SK-N-SH treated with all-trans-retinoic acid at 6 μM for 48 hours (cell line): ENCODE measurements around the gene SRA1.

Source experiments
- ARNTL ChIP-seq: fragments of 450-650 bp; formaldehyde crosslinking; IDR thresholded peaks from 2 replicates; pipeline ENCODE4 v1.5.0; 2020; ENCODE audit warnings: low read depth, mild to moderate bottlenecking, moderate library complexity, borderline replicate concordance
- CREB5 ChIP-seq: fragments of 250-450 bp; sonication (Bioruptor Pico); IDR thresholded peaks from 2 replicates; pipeline ENCODE4 v1.5.1; 2020; ENCODE audit warnings: low read depth, mild to moderate bottlenecking, moderate library complexity
- ESRRG ChIP-seq: fragments of 250-450 bp; sonication (Bioruptor Pico); IDR thresholded peaks from 2 replicates; pipeline ENCODE4 v1.6.1; 2021; ENCODE audit warnings: mild to moderate bottlenecking
- OSR1 ChIP-seq: fragments of 250-450 bp; sonication (Bioruptor Pico); IDR thresholded peaks from 2 replicates; pipeline ENCODE4 v1.8.0; 2022; ENCODE audit warnings: moderate library complexity, mild to moderate bottlenecking, inconsistent platforms
- PATZ1 ChIP-seq: fragments of 250-450 bp; sonication (Bioruptor Pico); IDR thresholded peaks from 2 replicates; pipeline ENCODE4 v1.8.0; 2020; ENCODE audit warnings: mild to moderate bottlenecking, moderate library complexity, borderline replicate concordance
- PPARA ChIP-seq: fragments of 250-450 bp; sonication (Bioruptor Pico); IDR thresholded peaks from 2 replicates; pipeline ENCODE4 v1.5.0; 2020; ENCODE audit warnings: mild to moderate bottlenecking, borderline replicate concordance
- SNAI2 ChIP-seq: fragments of 250-450 bp; sonication (Bioruptor Pico); IDR thresholded peaks from 2 replicates; pipeline ENCODE4 v1.5.0; 2020; ENCODE audit warnings: mild to moderate bottlenecking, moderate library complexity
- TOX ChIP-seq: fragments of 250-450 bp; sonication (Bioruptor Pico); IDR thresholded peaks from 2 replicates; pipeline ENCODE4 v1.8.0; 2021; ENCODE audit warnings: mild to moderate bottlenecking, moderate library complexity, borderline replicate concordance
- ZC3H10 ChIP-seq: fragments of 250-450 bp; sonication (Bioruptor Pico); IDR thresholded peaks from 2 replicates; pipeline ENCODE4 v1.5.1; 2021; ENCODE audit warnings: mild to moderate bottlenecking, moderate library complexity
- ZFP3 ChIP-seq: fragments of 250-450 bp; sonication (Bioruptor Pico); IDR thresholded peaks from 2 replicates; pipeline ENCODE4 v1.5.0; 2020; ENCODE audit warnings: mild to moderate bottlenecking, moderate library complexity
- ZNF565 ChIP-seq: fragments of 450-650 bp; formaldehyde crosslinking; conservative IDR thresholded peaks from 2 replicates; pipeline ENCODE4 v1.5.0; 2020; ENCODE audit warnings: low read depth, mild to moderate bottlenecking, moderate library complexity

- TF ChIP-seq ZC3H10 (no peak), PATZ1 (CRISPR knock-in tag) (no peak), TOX (CRISPR knock-in tag) (no peak), OSR1 (CRISPR knock-in tag) (no peak), SNAI2 (no peak), PPARA (CRISPR knock-in tag) (no peak), ZFP3 (CRISPR knock-in tag) (no peak), ESRRG (CRISPR knock-in tag) (no peak), CREB5 (CRISPR knock-in tag) (no peak), ARNTL (no peak), ZNF565 (no peak)
These were observed 17.0 kb downstream of the SRA1 start for GRCh38 chr5:140540227-140540626.
